PC-3 (cell line): ENCODE data around the gene DNAAF5.

Source experiments
- CTCF ChIP-seq: fragments of 300-600 bp; sonication (generic); conservative IDR thresholded peaks from 2 replicates; pipeline ENCODE4 v1.5.1; 2017; ENCODE audit warnings: antibody characterized with exemption, low read depth, mild to moderate bottlenecking, low read length
- EZH2phosphoT487 ChIP-seq: fragments of 300-600 bp; sonication (generic); IDR thresholded peaks from 2 replicates; pipeline ENCODE4 v1.6.1; 2018; ENCODE audit warnings: mild to moderate bottlenecking, antibody characterized with exemption, low read length, borderline replicate concordance

- TF ChIP-seq CTCF (no peak), EZH2phosphoT487 (no peak)
Observed at GRCh38 chr7:767941-768731, 41.6 kb downstream of the DNAAF5 start.
